ENCODE measurements around the gene CPNE7. TPM values are rescaled to one million over a fixed set of nuclear protein-coding genes. Genes with fewer than 3 reads are reported as not detected.

The CPNE7 gene
- total RNA-seq, 2 donors from 2014 or later: 4.7 to 8.2 TPM

DNA sequence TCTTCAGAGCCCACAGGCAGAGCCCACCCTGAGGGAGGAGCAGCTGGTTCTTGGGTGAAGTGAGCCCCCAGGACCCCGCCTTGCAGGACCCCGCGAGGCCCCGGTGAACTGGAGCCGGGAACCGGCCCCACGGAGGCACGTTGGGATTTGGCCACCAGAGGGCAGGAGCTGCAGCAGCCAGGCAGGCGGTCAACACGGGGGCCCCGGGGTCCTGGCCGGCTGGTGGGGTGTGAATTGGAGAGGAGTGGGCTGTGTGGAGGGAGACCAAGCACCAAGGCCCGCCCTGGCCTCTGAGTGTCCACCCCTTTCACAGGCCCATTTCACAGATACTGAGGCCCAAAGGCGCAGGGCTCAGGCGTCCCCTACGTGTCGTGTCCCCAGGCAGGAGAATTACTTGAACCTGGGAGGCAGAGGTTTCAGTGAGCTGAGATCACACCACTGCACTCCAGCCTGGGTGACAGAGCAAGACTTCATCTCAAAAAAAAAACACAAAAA lies 40.1 kb downstream of the CPNE7 start:
- Mint-ChIP-seq H3K4me1 (peaks cover 5% of the 10 kb centered on the region), H3K36me3 (ENCODE audit: low read depth) (no peaks in the 10 kb centered on the region), H3K27ac (no peak overlapping the region), H3K27me3 (no peaks in the 10 kb centered on the region), H3K4me3 (no peak overlapping the region)
- no peaks in the 10 kb centered on the region for H3K9me3 ChIP-seq (ENCODE audit: control insufficient read depth, low read length, poor library complexity, severe bottlenecking)
- DNase-seq (no peak), ATAC-seq (peak; percentile 16)

GRCh38 chr16:89616623-89617022 lies 41.1 kb downstream of the CPNE7 start:
- no peaks in the 10 kb centered on the region for H3K9me3 ChIP-seq (ENCODE audit: control insufficient read depth, low read length, poor library complexity, severe bottlenecking)
- Mint-ChIP-seq H3K4me3 (no peak overlapping the region), H3K27me3 (peaks cover under 1% of the 10 kb centered on the region), H3K4me1 (peaks cover 5% of the 10 kb centered on the region), H3K36me3 (ENCODE audit: low read depth) (no peaks in the 10 kb centered on the region), H3K27ac (no peak overlapping the region)
- DNase-seq (no peak), ATAC-seq (peak; percentile 35)

DNA sequence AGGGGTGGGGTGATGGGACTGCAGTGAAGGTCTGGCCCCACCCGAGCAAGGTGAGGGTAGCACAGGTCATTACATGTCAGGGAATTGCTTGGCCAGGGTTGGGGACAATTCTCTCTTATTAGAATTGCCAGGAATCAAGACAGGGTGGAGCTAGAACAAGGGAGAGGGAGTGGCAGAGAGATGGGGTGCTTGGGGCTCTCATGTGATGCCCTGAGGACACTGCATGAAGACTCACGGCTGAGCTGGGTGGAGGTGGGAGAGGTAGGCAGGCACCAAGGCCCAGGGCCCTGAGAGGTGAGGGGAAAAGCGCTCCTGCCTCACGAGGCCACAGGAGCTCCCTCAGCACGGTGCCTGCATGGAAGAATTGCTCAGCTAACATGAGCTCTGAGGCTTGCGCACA lies 41.5 kb downstream of the CPNE7 start:
- no peak overlapping the region for H3K4me3 Mint-ChIP-seq
- no peaks in the 10 kb centered on the region for H3K36me3 Mint-ChIP-seq (ENCODE audit: low read depth)
- peaks cover 5% of the 10 kb centered on the region for H3K4me1 Mint-ChIP-seq
- ATAC-seq: peak; percentile 23
- DNase-seq: no peak
- peaks cover 5% of the 10 kb centered on the region for H3K27me3 Mint-ChIP-seq
- no peaks in the 10 kb centered on the region for H3K9me3 ChIP-seq (ENCODE audit: control insufficient read depth, low read length, poor library complexity, severe bottlenecking)
- no peak overlapping the region for H3K27ac Mint-ChIP-seq

DNA sequence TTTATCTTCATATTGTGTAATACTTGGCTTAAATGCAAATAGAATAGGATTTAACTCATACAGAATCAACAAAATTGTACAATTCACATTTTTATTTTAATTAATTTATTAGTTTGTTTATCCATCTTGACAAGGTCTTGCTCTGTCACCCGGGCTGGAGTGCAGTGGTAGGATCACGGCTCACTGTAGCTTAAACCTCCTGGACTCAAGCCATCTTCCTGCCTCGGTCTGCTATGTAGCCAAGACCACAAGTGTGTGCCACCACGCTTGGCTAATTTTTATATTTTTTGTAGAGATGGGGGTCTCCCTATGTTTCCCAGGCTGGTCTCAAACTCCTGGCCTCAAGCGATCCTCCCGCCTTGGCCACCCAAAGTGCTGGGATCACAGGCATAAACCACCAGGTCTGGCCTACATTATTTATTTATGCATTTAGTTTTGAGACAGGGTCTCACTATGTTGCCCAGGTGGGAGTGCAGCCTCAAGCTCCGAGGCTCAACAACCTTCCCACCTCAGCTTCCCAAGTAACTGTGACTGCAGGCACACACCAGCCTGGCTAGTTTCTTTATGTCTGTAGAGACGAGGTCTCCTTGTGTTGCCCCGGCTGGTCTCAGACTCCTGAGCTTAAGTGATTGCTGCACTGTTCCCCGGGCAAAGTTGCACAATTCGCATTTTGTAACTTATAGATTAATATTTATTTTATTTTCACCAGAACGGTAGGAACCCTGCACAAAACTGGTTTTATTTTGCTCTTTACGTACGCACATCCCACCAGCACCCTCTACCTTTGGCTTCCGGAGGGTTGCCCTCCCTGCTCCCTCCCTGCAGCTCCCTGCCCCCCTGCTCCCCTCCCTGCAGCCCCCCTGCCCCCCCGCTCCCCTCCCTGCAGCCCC lies 42.8 kb downstream of the CPNE7 start:
- no peaks in the 10 kb centered on the region for H3K9me3 ChIP-seq (ENCODE audit: control insufficient read depth, low read length, poor library complexity, severe bottlenecking)
- H3K36me3 Mint-ChIP-seq (ENCODE audit: low read depth): no peaks in the 10 kb centered on the region
- ATAC-seq: no peak
- no peak overlapping the region for H3K4me3 Mint-ChIP-seq
- H3K4me1 Mint-ChIP-seq: peaks cover 5% of the 10 kb centered on the region
- DNase-seq: no peak
- no peak overlapping the region for H3K27ac Mint-ChIP-seq
- H3K27me3 Mint-ChIP-seq: peaks cover 8% of the 10 kb centered on the region

DNA sequence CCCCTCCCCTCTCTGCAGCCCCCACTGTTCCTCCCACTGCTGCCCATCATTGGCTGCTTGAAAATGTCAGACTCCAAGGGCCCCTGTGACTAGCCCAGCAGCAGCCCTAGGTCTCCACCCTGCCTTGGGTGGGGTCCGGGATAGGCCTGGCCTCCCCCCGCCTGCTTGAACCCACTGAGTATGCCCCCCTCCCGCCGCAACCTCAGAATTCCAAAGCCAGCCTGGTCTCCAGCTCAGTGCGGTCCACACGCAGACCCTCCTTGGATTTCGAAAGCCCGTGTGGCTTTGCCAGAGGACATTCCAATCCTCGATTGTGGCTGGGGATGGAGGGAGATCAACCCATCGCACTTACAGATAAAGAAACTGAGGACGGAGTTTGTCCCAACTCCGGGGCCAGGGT lies 44.3 kb downstream of the CPNE7 start:
- no peak overlapping the region for H3K27ac Mint-ChIP-seq
- no peak overlapping the region for H3K4me3 Mint-ChIP-seq
- ATAC-seq: no peak
- H3K9me3 ChIP-seq (ENCODE audit: control insufficient read depth, low read length, poor library complexity, severe bottlenecking): no peaks in the 10 kb centered on the region
- peaks cover 16% of the 10 kb centered on the region for H3K27me3 Mint-ChIP-seq
- no peak for DNase-seq
- no peaks in the 10 kb centered on the region for H3K36me3 Mint-ChIP-seq (ENCODE audit: low read depth)
- peaks cover 5% of the 10 kb centered on the region for H3K4me1 Mint-ChIP-seq

DNA sequence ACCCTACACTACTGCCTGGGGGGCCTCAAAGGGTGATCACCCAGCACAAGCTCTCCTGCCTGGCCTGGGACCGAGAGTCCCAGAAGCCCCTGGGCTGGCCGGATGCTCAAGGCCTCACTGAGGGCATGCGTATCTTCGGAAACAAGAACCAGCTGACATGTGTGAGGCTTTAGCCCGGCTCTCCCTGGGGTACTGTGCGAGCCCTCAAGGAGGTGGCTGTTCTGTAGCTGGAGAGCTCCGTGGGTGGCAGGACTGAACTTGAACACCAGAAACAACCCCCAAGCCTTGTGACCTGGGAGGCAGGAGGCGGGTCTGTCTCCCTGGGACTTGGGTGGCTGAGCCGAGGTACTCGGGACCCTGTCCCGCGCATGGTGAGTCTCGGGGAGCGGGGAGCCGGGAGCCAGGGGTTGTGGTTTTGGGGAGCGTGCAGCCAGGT lies 44.9 kb downstream of the CPNE7 start:
- no peak overlapping the region for H3K4me3 Mint-ChIP-seq
- H3K9me3 ChIP-seq (ENCODE audit: control insufficient read depth, low read length, poor library complexity, severe bottlenecking): no peaks in the 10 kb centered on the region
- H3K36me3 Mint-ChIP-seq (ENCODE audit: low read depth): no peaks in the 10 kb centered on the region
- no peak overlapping the region for H3K27ac Mint-ChIP-seq
- peaks cover 22% of the 10 kb centered on the region for H3K27me3 Mint-ChIP-seq
- ATAC-seq: no peak
- no peak for DNase-seq
- peaks cover 5% of the 10 kb centered on the region for H3K4me1 Mint-ChIP-seq

GRCh38 chr16:89621136-89621697 lies 45.7 kb downstream of the CPNE7 start:
- no peaks in the 10 kb centered on the region for H3K9me3 ChIP-seq (ENCODE audit: control insufficient read depth, low read length, poor library complexity, severe bottlenecking)
- Mint-ChIP-seq H3K27me3 (peaks cover 22% of the 10 kb centered on the region), H3K27ac (no peak overlapping the region), H3K36me3 (ENCODE audit: low read depth) (no peaks in the 10 kb centered on the region), H3K4me3 (no peak overlapping the region), H3K4me1 (peaks cover 5% of the 10 kb centered on the region)
- DNase-seq: no peak
- no peak for ATAC-seq

DNA sequence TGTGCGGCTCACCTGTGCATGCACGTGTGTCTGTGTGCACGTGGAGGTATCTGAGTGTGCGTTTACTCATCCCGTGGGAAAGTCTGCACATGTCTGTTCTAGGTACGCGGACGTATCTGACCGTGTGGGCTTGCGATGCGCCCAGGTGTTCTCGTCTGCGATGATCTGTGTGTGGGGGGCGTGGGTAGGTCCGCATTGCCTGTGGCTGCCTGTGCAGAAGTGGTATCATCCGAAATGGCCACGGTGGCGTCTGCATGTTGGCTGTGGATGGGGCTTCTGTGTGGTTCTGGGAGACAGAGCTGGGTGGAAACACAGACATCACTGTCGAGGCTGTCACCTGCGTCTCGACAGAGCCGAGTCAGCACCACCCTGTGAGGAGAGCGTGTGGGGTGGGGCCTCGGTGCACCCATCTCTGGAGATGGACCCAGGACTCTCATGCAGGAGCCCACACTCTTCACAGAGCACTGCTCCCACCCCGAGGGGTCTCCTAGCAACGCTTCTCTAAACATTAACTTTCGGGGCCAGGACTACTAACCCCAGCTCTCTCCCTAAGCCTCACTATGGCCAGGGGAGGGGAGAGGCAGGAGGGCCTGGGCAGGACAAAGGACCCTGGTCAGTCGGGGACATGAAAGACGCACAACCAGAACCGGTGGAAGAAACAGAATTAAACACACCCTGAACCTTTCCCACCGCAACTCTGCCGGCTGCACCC lies 46.3 kb downstream of the CPNE7 start:
- Mint-ChIP-seq H3K27me3 (peaks cover 22% of the 10 kb centered on the region), H3K36me3 (ENCODE audit: low read depth) (no peaks in the 10 kb centered on the region), H3K27ac (no peak overlapping the region), H3K4me3 (no peak overlapping the region), H3K4me1 (peaks cover 3% of the 10 kb centered on the region)
- no peak for DNase-seq
- no peak for ATAC-seq
- H3K9me3 ChIP-seq (ENCODE audit: control insufficient read depth, low read length, poor library complexity, severe bottlenecking): no peaks in the 10 kb centered on the region

- Mint-ChIP-seq H3K4me3 (no peak overlapping the region), H3K4me1 (no peaks in the 10 kb centered on the region), H3K27me3 (peaks cover 22% of the 10 kb centered on the region), H3K36me3 (ENCODE audit: low read depth) (no peaks in the 10 kb centered on the region), H3K27ac (no peak overlapping the region)
- DNase-seq: no peak
- ATAC-seq: no peak
- H3K9me3 ChIP-seq (ENCODE audit: control insufficient read depth, low read length, poor library complexity, severe bottlenecking): no peaks in the 10 kb centered on the region
Observed at GRCh38 chr16:89623511-89624261, 48.1 kb downstream of the CPNE7 start.

DNA sequence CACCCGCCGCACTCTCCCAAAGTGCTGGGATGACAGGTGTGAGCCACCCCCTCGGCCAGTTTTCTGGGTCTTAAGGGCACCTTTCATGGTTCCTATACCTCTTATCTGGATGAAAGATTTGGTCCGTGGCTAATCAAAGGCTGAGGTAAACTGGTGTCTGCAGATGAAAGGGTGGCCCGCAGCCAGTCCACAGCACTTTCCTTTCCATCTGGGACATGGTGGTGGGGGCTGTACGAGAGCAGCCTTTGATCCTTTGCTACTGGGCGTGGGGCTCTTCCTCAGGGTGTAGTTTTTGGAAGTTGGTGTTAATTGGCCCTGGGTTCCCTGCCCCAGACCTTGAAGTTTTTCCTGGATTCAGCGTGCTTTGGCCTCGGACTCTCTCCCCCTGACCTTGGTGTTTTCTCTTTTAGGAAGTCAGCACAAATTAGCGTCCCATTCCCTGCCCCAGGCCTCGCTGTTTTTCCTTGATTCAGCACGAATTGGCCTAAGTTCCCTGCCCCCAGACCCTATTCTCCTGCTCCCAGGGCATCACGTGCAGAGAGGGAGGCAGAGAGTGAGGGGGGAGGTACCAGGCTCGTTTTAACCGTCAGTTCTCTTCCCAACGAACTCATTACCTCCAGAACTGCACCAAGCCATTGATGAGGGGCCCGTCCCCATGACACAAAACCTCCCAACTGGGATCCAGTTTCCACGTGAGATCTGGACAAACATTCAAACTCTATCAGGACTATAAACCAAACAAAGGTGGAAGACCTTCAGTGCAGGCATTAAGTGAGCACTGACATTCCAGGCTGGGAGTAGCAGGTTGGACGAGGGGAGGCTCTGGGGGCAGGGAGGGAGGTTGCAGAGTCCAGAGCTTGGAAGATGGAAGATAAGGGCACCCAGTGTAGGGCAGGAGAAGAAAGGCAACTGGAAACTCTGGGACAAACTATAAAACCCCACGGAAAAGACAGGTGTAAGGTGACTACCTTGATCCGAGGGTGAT lies 49.5 kb downstream of the CPNE7 start:
- no peaks in the 10 kb centered on the region for H3K9me3 ChIP-seq (ENCODE audit: control insufficient read depth, low read length, poor library complexity, severe bottlenecking)
- no peak for ATAC-seq
- peaks cover 22% of the 10 kb centered on the region for H3K27me3 Mint-ChIP-seq
- H3K4me3 Mint-ChIP-seq: no peak overlapping the region
- no peaks in the 10 kb centered on the region for H3K4me1 Mint-ChIP-seq
- no peaks in the 10 kb centered on the region for H3K36me3 Mint-ChIP-seq (ENCODE audit: low read depth)
- H3K27ac Mint-ChIP-seq: no peak overlapping the region
- DNase-seq: no peak

DNA sequence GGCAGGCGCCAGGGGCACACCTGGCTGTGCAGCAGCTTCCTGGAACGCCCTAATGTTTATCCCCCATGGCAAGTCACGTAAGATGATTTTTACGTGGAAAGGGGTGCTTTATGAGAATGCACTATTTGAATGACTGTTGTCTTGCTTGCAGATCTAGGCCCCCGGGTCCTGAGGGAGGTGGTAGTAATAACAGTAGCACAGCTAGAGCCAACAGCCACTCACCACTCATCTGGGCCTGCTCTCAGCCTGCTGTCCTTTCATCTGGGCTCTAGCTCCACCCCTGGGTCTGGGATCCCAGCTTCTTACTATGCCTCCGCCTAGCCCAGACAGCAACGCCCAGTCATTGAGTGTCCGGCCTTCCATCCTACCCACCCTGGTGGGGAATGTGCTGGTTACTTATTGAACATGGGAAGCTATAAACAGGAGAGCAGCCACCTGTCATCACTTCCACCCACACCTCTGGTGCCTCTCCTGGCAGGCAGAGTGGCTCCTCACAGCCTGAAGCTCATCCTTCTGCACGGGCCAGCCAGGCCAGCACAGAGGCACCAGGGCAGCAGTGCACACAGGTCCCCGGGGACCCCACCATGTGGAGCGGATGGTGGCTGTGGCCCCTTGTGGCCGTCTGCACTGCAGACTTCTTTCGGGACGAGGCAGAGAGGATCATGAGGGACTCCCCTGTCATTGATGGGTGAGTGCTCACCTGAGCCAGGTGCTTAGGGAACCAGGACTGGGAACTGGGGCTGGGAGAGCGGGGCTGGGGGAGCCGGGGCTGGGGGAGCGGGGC lies 54.5 kb downstream of the CPNE7 start:
- Mint-ChIP-seq H3K27ac (no peak overlapping the region), H3K4me3 (no peak overlapping the region), H3K36me3 (ENCODE audit: low read depth) (no peaks in the 10 kb centered on the region), H3K27me3 (peaks cover 4% of the 10 kb centered on the region), H3K4me1 (no peaks in the 10 kb centered on the region)
- no peaks in the 10 kb centered on the region for H3K9me3 ChIP-seq (ENCODE audit: control insufficient read depth, low read length, poor library complexity, severe bottlenecking)
- DNase-seq (no peak), ATAC-seq (no peak)

Measured in T-helper 17 cell (primary cell).